Gastrocnemius medialis (tissue), 4 donors: ENCODE results near the gene HACD3. TPM values are rescaled to one million over a fixed set of nuclear protein-coding genes. Genes with fewer than 3 reads are reported as not detected.
"Not testable (repeated sequence)": the region's sequence is repeated elsewhere in the genome, so short reads cannot be mapped to it uniquely, and the experiment has no call there.

Source experiments
- ATAC-seq, 2 donors: fragments of 150-250 bp; one replicate each; pipeline ENCODE4 v1.9.1; 2016
- DNase-seq, 2 donors: peaks; one replicate each; pipeline ENCODE4 v3.0.0-alpha.2; 2019
- H3K27ac ChIP-seq, 4 donors: fragments of 200-600 bp; sonication (generic); 1 replicate in 1 of 4; 2 replicates in 3 of 4; pipeline ENCODE4 v1.5.1; 2016 to 2018; ENCODE audit warnings: mild to moderate bottlenecking in 2 of 4, moderate library complexity in 1 of 4
- H3K27me3 ChIP-seq, 3 donors: fragments of 200-600 bp; sonication (generic) in 2 of 3; 1 replicate in 1 of 3; 2 replicates in 2 of 3; pipeline versions ENCODE4 v1.5.1 to v1.6.0; 2016 to 2019; ENCODE audit warnings: mild to moderate bottlenecking in 1 of 3, moderate library complexity in 1 of 3
- H3K36me3 ChIP-seq, 2 donors: fragments of 200-600 bp; sonication (generic) in 1 of 2; one replicate each; pipeline ENCODE4 v1.5.1; 2017 to 2018
- H3K4me1 ChIP-seq, 2 donors: fragments of 200-600 bp; sonication (generic) in 1 of 2; one replicate each; pipeline ENCODE4 v1.5.1; 2016 to 2017; ENCODE audit warnings: mild to moderate bottlenecking in 2 of 2
- H3K4me3 ChIP-seq, 4 donors: fragments of 200-600 bp; sonication (generic) in 3 of 4; 1 replicate in 1 of 4; 2 replicates in 3 of 4; pipeline ENCODE4 v1.5.1; 2016 to 2019; ENCODE audit warnings: mild to moderate bottlenecking in 2 of 4
- H3K9me3 ChIP-seq, 3 donors: fragments of 200-600 bp; sonication (generic) in 2 of 3; 1 replicate in 1 of 3; 2 replicates in 2 of 3; pipeline ENCODE4 v1.5.1; 2016 to 2019
- CTCF ChIP-seq, 5 experiments: fragments of 450-650 bp in 3 of 5; fragments of 200-600 bp in 2 of 5; sonication (generic) in 2 of 5; IDR thresholded peaks in 4 of 5; conservative IDR thresholded peaks in 1 of 5; 1 replicate in 4 of 5; 2 replicates in 1 of 5; pipeline ENCODE4 v1.5.1; 2016 to 2019; ENCODE audit warnings: antibody characterized with exemption in 5 of 5, mild to moderate bottlenecking in 3 of 5, moderate library complexity in 3 of 5
- POLR2A ChIP-seq, 2 donors: fragments of 450-650 bp; IDR thresholded peaks; one replicate each; pipeline ENCODE4 v1.6.1; 2017; ENCODE audit warnings: antibody characterized with exemption in 2 of 2, mild to moderate bottlenecking in 2 of 2, moderate library complexity in 2 of 2
- in situ Hi-C, 4 donors: fragments of 200-750 bp; cut with MboI; loops; one replicate each; pipeline versions ENCODE4 v1.15.0 to v1.8.0; 2017; ENCODE audit warnings: low sequenced_read_pairs in 4 of 4
- intact Hi-C: fragments of 100-400 bp; cut with DNase I; formaldehyde crosslinking; loops from one replicate; pipeline ENCODE4 v1.15.1; 2023; ENCODE audit warnings: low total_unique reads
- total RNA-seq, 4 donors: library from RNA; depleted of rRNA; stranded (reverse); fragments of >200 nt; gene quantifications; one replicate each; pipeline versions ENCODE4 v1.1.0 to v1.2.3, GENCODE V29; 2016

Gene HACD3
- total RNA-seq, 4 donors from 2014 or later = 4.5 to 9.5 (median 6.5) TPM

- Histone ChIP-seq H3K4me3 (no peak overlapping the region), H3K27me3 (no peaks in the 10 kb centered on the region), H3K9me3 (no peaks in the 10 kb centered on the region), H3K27ac (no peak overlapping the region), H3K36me3 (peaks cover 2 to 22% of the 10 kb centered on the region in 2 donors), H3K4me1 (peaks cover 0 to 5% of the 10 kb centered on the region in 2 donors)
- in situ Hi-C loops (no loop called here), intact Hi-C loops (no loop called here)
- ATAC-seq = no peak
- DNase-seq = no peak
- TF ChIP-seq CTCF (IDR thresholded peaks at IDR 0.05 in 4 of 5, conservative IDR thresholded peaks at IDR 0.05 in 1 of 5) = no peak
- TF ChIP-seq POLR2A (IDR thresholded peaks at IDR 0.05) = no peak
Observed at GRCh38 chr15:65551183-65551582, 20.9 kb downstream of the HACD3 start.

- H3K4me3 ChIP-seq, H3K4me1 ChIP-seq, H3K27ac ChIP-seq, intact Hi-C loops, DNase-seq, H3K9me3 ChIP-seq, ATAC-seq, in situ Hi-C loops, H3K27me3 ChIP-seq: not testable (repeated sequence)
- peaks cover 2 to 32% of the 10 kb centered on the region in 2 donors for H3K36me3 ChIP-seq
Observed at GRCh38 chr15:65552851-65553250, 22.6 kb downstream of the HACD3 start.

- Histone ChIP-seq H3K36me3 (peaks cover 2 to 39% of the 10 kb centered on the region in 2 donors), H3K27ac (no peak overlapping the region), H3K9me3 (no peaks in the 10 kb centered on the region), H3K4me1 (peaks cover 0 to 5% of the 10 kb centered on the region in 2 donors), H3K27me3 (no peaks in the 10 kb centered on the region), H3K4me3 (no peak overlapping the region)
- in situ Hi-C loops (no loop called here), intact Hi-C loops (no loop called here)
- no peak for ATAC-seq
- TF ChIP-seq CTCF (IDR thresholded peaks at IDR 0.05 in 4 of 5, conservative IDR thresholded peaks at IDR 0.05 in 1 of 5) = no peak
- TF ChIP-seq POLR2A (IDR thresholded peaks at IDR 0.05) = no peak
- no peak for DNase-seq
Observed at GRCh38 chr15:65553691-65554090, 23.4 kb downstream of the HACD3 start.

GRCh38 chr15:65556622-65557021, 26.4 kb downstream of the HACD3 start:
- TF ChIP-seq POLR2A (IDR thresholded peaks at IDR 0.05) = no peak
- TF ChIP-seq CTCF (IDR thresholded peaks at IDR 0.05 in 4 of 5, conservative IDR thresholded peaks at IDR 0.05 in 1 of 5) = no peak
- intact Hi-C loops (no loop called here), in situ Hi-C loops (no loop called here)
- no peaks in the 10 kb centered on the region for H3K4me1 ChIP-seq
- H3K27ac ChIP-seq = no peak overlapping the region
- peaks cover 2 to 45% of the 10 kb centered on the region in 2 donors for H3K36me3 ChIP-seq
- DNase-seq (no peak), ATAC-seq (no peak)
- H3K4me3 ChIP-seq = no peak overlapping the region
- no peaks in the 10 kb centered on the region for H3K9me3 ChIP-seq
- H3K27me3 ChIP-seq = no peaks in the 10 kb centered on the region

- no peak for ATAC-seq
- H3K27ac ChIP-seq = no peak overlapping the region
- TF ChIP-seq CTCF (IDR thresholded peaks at IDR 0.05 in 4 of 5, conservative IDR thresholded peaks at IDR 0.05 in 1 of 5) = no peak
- TF ChIP-seq POLR2A (IDR thresholded peaks at IDR 0.05) = no peak
- no peak for DNase-seq
- H3K9me3 ChIP-seq = no peaks in the 10 kb centered on the region
- H3K36me3 ChIP-seq = peaks cover 2 to 59% of the 10 kb centered on the region in 2 donors
- H3K27me3 ChIP-seq = no peaks in the 10 kb centered on the region
- no peak overlapping the region for H3K4me3 ChIP-seq
- no peaks in the 10 kb centered on the region for H3K4me1 ChIP-seq
- in situ Hi-C loops (no loop called here), intact Hi-C loops (no loop called here)
Observed at GRCh38 chr15:65558336-65558735, 28.1 kb downstream of the HACD3 start.
